ENCODE data around the gene MLYCD.

MLYCD gene

GRCh38 chr16:83953796-83954576 is 55.1 kb downstream of the MLYCD start:
- DNase-seq (ENCODE audit: insufficient read length, low spot score), result peak; percentile 48

GRCh38 chr16:83954577-83955016 is 55.7 kb downstream of the MLYCD start:
- FAIRE-seq (no peak), DNase-seq (ENCODE audit: insufficient read length, low spot score) (no peak)

More at GRCh38 chr16:83953796-83954576, 55.1 kb downstream of the MLYCD start:
- FAIRE-seq, result no peak

DNA sequence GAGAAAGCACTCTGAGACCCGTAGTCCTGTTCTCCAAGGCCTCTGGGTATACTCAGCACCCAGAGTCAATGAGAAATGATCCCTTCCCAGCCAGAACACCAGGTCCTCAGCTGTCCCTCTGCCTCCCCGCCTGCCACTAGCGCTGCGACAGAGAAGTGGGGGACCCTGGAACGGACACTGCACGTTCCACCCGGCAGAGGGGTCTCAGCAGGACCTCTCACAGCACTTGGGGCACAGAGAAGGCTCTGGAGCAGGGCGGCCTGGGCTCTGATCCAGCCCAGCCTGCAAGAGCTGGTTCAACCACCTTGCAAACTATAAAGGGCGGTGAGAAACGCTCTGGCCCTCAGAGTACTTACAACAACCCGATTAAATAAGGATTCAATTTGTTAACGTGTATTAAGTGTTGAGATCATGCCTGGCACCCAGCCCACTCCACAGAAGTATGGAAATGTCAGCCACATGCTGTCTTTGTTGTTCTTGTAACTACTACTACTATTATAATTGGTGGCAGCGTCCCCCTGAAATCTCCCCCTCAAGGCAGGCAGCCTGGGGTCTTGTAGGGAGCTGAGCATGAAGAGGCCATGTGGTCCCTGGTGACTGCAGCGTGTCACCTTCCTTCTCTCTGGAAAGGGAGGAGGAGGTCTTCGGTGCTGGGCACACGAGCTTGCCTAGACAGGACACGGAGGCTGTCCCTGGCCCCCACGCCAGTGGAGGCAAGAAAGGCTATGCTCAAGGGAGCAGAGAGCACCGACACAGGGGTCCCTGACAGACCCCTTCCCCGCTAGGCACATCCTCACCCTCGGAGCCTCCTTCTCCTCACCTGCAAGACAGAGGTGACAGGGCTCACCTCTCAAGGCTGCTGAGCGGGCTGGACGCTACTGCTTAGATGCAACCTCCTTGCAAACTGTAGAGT is 56.6 kb downstream of the MLYCD start:
- FAIRE-seq (no peak), DNase-seq (ENCODE audit: insufficient read length, low spot score) (no peak)

- DNase-seq (ENCODE audit: insufficient read length, low spot score), result peak; percentile 88
Observed at GRCh38 chr16:83956336-83957289, 57.7 kb downstream of the MLYCD start.

GRCh38 chr16:83957296-83957855 is 58.5 kb downstream of the MLYCD start:
- FAIRE-seq, result no peak
- no peak for DNase-seq (ENCODE audit: insufficient read length, low spot score)

More at GRCh38 chr16:83956336-83957289, 57.7 kb downstream of the MLYCD start:
- peak; percentile 84 for FAIRE-seq

DNA sequence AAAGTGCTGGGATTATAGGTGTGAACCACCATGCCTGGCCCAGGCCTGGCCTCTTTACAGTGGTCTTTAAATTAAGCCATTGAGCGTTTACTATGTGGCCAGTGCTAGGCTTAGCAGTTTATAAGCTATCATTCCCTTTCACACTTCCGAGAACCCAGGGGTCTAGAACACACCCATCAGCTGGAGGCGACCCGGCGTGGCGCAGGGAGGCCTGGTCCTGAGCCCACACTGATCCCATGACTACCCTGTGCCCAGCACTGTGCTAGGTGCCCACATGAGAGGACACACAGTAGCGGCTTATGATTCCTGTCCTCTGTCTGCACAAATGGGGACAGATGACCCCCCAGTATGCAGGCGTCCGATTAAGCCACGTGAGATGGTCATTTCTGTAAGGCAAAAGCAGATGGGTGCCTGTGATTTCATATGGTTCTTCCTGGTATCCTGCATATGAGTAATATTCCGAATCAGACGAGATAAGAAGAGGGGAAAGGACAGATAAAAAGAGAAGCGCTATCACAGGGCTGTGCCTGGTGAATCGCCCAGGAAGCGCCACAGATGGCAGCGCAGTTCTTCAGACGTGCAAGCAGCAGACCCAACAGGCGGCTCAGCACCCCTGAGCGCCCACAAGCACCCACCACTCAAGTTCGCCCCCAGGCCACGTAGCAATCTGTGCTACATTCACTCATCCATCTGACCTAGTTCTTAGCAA is 59.4 kb downstream of the MLYCD start:
- no peak for DNase-seq (ENCODE audit: insufficient read length, low spot score)
- FAIRE-seq, result no peak

DNA sequence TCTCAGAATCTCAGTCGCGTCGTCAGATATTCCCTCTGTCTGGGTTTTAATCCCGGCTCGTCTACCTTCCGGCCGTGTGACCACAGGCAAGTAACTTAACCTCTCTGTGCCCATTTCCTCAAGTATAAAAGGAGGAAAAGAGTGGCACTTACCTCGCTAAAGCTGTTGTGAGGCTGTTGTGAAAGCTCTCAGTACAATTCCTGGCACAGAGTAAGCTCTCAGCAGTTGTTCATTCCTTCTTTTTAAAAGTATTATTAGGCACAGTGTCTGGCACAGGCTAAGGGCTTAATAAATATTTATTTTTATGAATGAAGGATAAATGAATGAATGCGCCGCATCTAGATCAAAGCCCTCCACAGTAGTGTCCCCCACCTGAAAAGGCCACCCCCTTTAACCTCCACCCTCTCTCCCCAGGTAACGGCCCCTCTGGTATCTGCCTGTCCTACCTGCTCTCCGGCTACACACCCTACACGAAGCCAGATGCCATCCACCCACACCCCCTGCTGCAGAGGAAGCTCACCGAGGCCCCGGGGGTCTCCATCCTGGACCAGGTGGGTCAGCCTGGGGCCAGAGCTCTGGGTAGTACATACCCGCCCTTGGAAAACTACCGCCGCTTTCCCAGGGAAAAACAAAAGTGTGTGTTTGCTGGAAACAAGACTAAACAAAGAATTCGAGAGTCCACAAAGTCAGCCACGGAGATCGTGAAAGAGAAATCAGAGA is 60.1 kb downstream of the MLYCD start:
- no peak for DNase-seq (ENCODE audit: insufficient read length, low spot score)
- no peak for FAIRE-seq

DNA sequence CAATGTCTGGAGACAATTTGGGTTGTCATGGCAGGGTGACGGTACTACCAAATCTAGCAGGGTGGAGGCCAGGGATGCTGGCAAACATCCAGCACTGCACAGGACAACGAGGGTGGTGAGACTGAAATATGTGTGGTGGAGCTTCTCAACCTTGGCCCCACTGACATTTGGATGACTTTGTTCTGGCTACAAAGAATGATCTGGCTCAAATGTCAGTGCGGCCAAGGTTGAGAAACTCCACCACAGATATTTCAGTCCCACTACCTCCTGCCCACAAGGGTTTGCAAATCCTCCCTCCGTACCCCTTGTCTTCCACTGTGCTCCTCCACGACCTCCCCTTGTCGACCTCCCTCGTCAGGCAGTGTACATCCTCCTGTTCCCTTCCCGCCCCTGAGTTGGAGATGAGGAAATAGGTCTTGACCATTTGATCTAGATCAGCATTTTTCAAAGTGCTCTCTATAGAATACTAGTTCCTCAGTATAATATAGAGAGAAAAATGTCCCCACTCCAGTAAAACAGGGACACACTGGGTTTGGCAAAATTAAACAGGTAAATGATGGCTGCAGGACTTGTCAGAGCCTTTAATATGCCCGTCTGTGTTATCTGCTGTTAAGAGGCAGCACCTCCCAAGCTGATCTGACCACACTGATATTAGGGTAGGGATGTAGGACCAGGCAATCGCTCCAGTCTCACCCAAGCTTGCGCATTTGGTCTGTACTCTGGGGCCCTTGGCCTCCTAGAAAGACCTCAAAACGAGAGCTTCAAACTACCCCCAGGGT is 60.9 kb downstream of the MLYCD start:
- FAIRE-seq, result no peak
- DNase-seq (ENCODE audit: insufficient read length, low spot score), result no peak

GRCh38 chr16:83960521-83961249 is 61.8 kb downstream of the MLYCD start:
- DNase-seq (ENCODE audit: insufficient read length, low spot score) (no peak), FAIRE-seq (no peak)

DNA sequence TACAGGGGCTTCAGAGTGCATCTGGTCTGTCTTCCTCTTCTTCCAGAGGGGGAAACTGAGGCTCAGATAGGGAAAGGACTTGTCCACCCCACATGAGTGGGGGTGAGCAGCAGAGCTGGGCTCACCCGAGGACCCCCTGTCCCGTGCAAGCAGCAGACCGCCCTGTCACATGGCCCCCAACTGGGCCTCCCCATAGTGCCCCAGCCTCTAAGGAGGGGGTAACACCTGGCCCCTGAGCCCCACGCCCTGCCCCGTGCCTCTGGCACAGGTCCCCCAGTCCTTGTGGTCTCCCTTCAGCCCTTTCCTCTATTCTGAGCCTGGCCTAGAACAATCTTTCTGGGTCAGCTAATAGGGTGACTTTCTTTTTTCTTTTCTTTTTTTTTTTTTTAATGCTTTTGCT is 62.7 kb downstream of the MLYCD start:
- FAIRE-seq, result no peak
- DNase-seq (ENCODE audit: insufficient read length, low spot score), result no peak

DNA sequence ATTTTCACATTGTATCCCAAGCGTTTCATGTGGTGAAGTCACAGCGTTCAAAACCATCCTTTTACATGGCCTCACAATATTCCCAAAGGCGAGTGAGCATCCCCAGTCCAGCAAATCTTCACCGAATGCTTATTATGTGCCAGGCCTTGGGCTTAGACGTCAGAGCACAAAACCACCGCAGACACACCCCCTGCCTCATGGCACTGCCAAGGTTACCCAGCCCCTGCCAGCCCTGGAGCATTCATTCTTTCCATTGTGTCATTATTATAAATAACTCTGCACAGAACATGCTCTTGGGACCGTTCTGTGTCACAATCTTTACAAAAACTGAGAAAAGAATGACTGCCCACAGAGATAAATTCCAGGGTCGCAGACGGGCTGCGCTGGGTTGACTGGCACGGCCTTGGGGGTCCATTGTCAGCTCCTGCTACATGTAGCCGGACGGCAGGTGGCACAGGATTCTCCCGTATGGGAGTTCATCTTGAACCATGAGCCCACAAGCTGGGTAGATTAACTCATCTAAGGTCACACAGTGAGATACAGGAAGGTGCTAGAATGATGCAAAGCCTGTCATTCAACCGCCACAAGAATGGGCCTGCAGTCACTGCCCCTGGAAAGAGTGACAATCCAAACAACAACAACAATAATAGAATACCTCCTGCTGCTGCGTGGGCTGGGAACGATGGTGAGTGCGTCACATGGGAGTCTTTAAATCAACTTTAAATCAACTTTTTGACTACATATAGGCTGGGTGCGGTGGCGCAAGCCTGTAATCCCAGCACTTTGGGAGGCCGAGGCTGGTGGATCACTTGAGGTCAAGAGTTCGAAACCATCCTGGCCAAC is 64.6 kb downstream of the MLYCD start:
- DNase-seq (ENCODE audit: insufficient read length, low spot score), result no peak
- FAIRE-seq, result no peak

DNA sequence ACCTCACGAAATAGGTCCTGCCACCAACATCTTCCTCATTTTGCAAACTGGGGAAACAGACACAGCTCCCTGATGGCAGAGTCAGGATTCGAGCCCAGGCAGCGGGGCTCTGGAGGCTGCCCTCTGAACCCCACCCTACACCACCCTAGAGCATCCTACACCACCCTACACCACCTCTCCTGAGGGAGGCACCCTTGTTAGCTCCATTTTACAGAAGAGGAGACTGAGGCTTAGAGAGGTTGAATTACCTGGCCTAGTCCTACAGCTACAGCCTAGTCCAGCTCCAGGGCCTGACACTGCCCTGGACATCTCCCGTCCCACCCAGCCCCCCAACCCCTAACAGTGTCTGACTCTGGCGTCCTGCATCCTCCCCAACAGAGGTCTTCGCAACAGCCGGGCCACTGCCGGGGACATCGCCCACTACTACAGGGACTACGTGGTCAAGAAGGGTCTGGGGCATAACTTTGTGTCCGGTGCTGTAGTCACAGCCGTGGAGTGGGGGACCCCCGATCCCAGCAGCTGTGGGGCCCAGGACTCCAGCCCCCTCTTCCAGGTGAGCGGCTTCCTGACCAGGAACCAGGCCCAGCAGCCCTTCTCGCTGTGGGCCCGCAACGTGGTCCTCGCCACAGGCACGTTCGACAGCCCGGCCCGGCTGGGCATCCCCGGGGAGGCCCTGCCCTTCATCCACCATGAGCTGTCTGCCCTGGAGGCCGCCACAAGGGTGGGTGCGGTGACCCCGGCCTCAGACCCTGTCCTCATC is 65.9 kb downstream of the MLYCD start:
- DNase-seq (ENCODE audit: insufficient read length, low spot score), result no peak
- FAIRE-seq, result no peak

GRCh38 chr16:83965444-83966152 is 66.7 kb downstream of the MLYCD start:
- DNase-seq (ENCODE audit: insufficient read length, low spot score) (no peak), FAIRE-seq (no peak)

- DNase-seq (ENCODE audit: insufficient read length, low spot score) (no peak), FAIRE-seq (no peak)
Observed at GRCh38 chr16:83966153-83966696, 67.3 kb downstream of the MLYCD start.

DNA sequence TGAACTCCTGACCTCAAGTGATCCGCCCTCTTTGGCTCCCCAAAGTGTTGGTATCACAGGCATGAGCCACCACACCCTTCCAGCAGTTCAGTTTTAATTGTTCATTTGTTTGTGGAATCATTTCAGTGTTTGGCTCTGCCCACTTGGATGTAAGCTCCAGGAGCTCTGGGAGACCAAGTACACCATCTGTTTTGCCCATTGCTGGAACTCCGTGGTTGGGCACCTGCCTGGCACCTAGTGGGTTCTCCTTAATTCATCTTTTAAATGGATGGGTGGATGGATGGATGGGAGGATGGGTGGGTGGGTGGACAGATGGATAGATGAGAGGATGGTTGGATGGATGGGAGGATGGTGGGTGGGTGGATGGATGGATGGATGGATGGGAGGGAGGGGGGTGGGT is 68.2 kb downstream of the MLYCD start:
- FAIRE-seq (no peak), DNase-seq (ENCODE audit: insufficient read length, low spot score) (no peak)

All from GM19239 (cell line).